H9 (cell line): ENCODE data around the gene ZFYVE28. TPM values are rescaled to one million over a fixed set of nuclear protein-coding genes. Genes with fewer than 3 reads are reported as not detected.

ENCODE experiments used
- DNase-seq: peaks from one replicate; pipeline ENCODE4 v3.0.0-alpha.2; 2017
- H2AFZ ChIP-seq: one replicate; pipeline ENCODE4 v1.6.1; 2013; ENCODE audit warnings: mild to moderate bottlenecking, low read length, control low read depth, moderate library complexity
- H2AK5ac ChIP-seq: 2 replicates; pipeline ENCODE4 v1.6.1; 2013; ENCODE audit warnings: low read length, control low read depth, mixed read lengths; ENCODE audit not compliant: insufficient read length
- H2BK120ac ChIP-seq: one replicate; pipeline ENCODE4 v1.6.1; 2013; ENCODE audit warnings: low read depth, mild to moderate bottlenecking, low read length, control low read depth, inconsistent platforms; ENCODE audit not compliant: poor library complexity, severe bottlenecking
- H2BK12ac ChIP-seq: 2 replicates; pipeline ENCODE4 v1.6.1; 2013; ENCODE audit warnings: low read length, control low read depth, mixed read lengths, low read depth; ENCODE audit not compliant: insufficient read length
- H2BK15ac ChIP-seq: 2 replicates; pipeline ENCODE4 v1.6.1; 2013; ENCODE audit warnings: low read depth, low read length, control low read depth
- H2BK20ac ChIP-seq: one replicate; pipeline ENCODE4 v1.6.1; 2013; ENCODE audit warnings: low read depth, mild to moderate bottlenecking, low read length, control low read depth, inconsistent platforms; ENCODE audit not compliant: poor library complexity, severe bottlenecking
- H2BK5ac ChIP-seq: 2 replicates; pipeline ENCODE4 v1.6.1; 2013; ENCODE audit warnings: low read length, control low read depth, mixed read lengths; ENCODE audit not compliant: insufficient read length
- H3K14ac ChIP-seq: 2 replicates; pipeline ENCODE4 v1.6.1; 2013; ENCODE audit warnings: low read length, control low read depth; ENCODE audit not compliant: insufficient read depth
- H3K18ac ChIP-seq: 2 replicates; pipeline ENCODE4 v1.6.1; 2013; ENCODE audit warnings: low read depth, mild to moderate bottlenecking, mixed read lengths, low read length, control low read depth; ENCODE audit not compliant: insufficient read length
- H3K23ac ChIP-seq: 2 replicates; pipeline ENCODE4 v1.6.1; 2013; ENCODE audit warnings: low read length, control low read depth, mixed read lengths, low read depth; ENCODE audit not compliant: insufficient read length
- H3K23me2 ChIP-seq: 2 replicates; pipeline ENCODE4 v1.6.1; 2013; ENCODE audit warnings: low read depth, mild to moderate bottlenecking, mixed read lengths, low read length, control low read depth; ENCODE audit not compliant: insufficient read length, poor library complexity, severe bottlenecking
- H3K27ac ChIP-seq: 2 replicates; pipeline ENCODE4 v1.5.1; 2013; ENCODE audit warnings: low read length, control low read depth, mixed read lengths, low read depth; ENCODE audit not compliant: insufficient read length
- H3K27me3 ChIP-seq: 2 replicates; pipeline ENCODE4 v1.6.1; 2013; ENCODE audit warnings: low read length, control low read depth, inconsistent platforms; ENCODE audit not compliant: insufficient read depth
- H3K4ac ChIP-seq: 2 replicates; pipeline ENCODE4 v1.6.1; 2013; ENCODE audit warnings: low read depth, mild to moderate bottlenecking, control low read depth, inconsistent platforms, low read length, moderate library complexity
- H3K4me1 ChIP-seq: 2 replicates; pipeline ENCODE4 v1.6.1; 2013; ENCODE audit warnings: low read length, control low read depth, inconsistent platforms; ENCODE audit not compliant: insufficient read depth
- H3K4me2 ChIP-seq: 2 replicates; pipeline ENCODE4 v1.6.1; 2013; ENCODE audit warnings: low read length, control low read depth, mixed read lengths; ENCODE audit not compliant: insufficient read length, insufficient read depth
- H3K56ac ChIP-seq: 2 replicates; pipeline ENCODE4 v1.6.1; 2013; ENCODE audit warnings: low read depth, mild to moderate bottlenecking, mixed read lengths, low read length, control low read depth; ENCODE audit not compliant: insufficient read length
- H3K79me1 ChIP-seq: 2 replicates; pipeline ENCODE4 v1.6.1; 2013; ENCODE audit warnings: low read depth, mild to moderate bottlenecking, moderate library complexity, low read length, control low read depth, inconsistent platforms; ENCODE audit not compliant: insufficient read depth, poor library complexity, severe bottlenecking
- H3K79me2 ChIP-seq: 2 replicates; pipeline ENCODE4 v1.6.1; 2013; ENCODE audit warnings: low read length, control low read depth, inconsistent platforms; ENCODE audit not compliant: insufficient read depth
- H3K9ac ChIP-seq: 2 replicates; pipeline ENCODE4 v1.6.1; 2013; ENCODE audit warnings: low read length, control low read depth, mixed read lengths; ENCODE audit not compliant: insufficient read length; ENCODE audit errors: extremely low read depth
- H3K9me3 ChIP-seq: one replicate; pipeline ENCODE4 v1.6.1; 2013; ENCODE audit warnings: low read depth, low read length, inconsistent platforms; ENCODE audit not compliant: control insufficient read depth
- H3T11ph ChIP-seq: one replicate; pipeline ENCODE4 v1.6.1; 2013; ENCODE audit warnings: mild to moderate bottlenecking, low read length, control low read depth, inconsistent platforms
- H4K20me1 ChIP-seq: one replicate; pipeline ENCODE4 v1.6.1; 2013; ENCODE audit not compliant: control insufficient read depth, insufficient read length, insufficient read depth
- H4K5ac ChIP-seq: 2 replicates; pipeline ENCODE4 v1.6.1; 2013; ENCODE audit warnings: low read depth, mild to moderate bottlenecking, mixed read lengths, low read length, control low read depth; ENCODE audit not compliant: insufficient read length
- H4K8ac ChIP-seq: replicated peaks from 2 replicates; pipeline ENCODE4 v1.6.1; 2013; ENCODE audit warnings: low read length, control low read depth, mixed read lengths, low read depth; ENCODE audit not compliant: insufficient read length
- H4K91ac ChIP-seq: 2 replicates; pipeline ENCODE4 v1.6.1; 2013; ENCODE audit warnings: low read depth, mild to moderate bottlenecking, moderate library complexity, mixed read lengths, low read length, control low read depth; ENCODE audit not compliant: insufficient read length
- H3K27ac Mint-ChIP-seq, 3 experiments: 2 replicates in 2 of 3; 3 replicates in 1 of 3; pipeline ENCODE4 v1.8.0; 2020 to 2021; ENCODE audit warnings: mixed read lengths in 3 of 3, mild to moderate bottlenecking in 1 of 3, moderate library complexity in 1 of 3
- H3K27me3 Mint-ChIP-seq: 2 replicates; pipeline ENCODE4 v1.8.0; 2021; ENCODE audit warnings: low read depth, mild to moderate bottlenecking, moderate library complexity, mixed read lengths
- H3K36me3 Mint-ChIP-seq, 3 experiments: 2 replicates in 2 of 3; 3 replicates in 1 of 3; pipeline ENCODE4 v1.8.0; 2020 to 2021; ENCODE audit warnings: low read depth in 3 of 3, mixed read lengths in 3 of 3; ENCODE audit not compliant: insufficient read depth in 1 of 3
- H3K4me1 Mint-ChIP-seq, 2 experiments: 2 replicates each; pipeline ENCODE4 v1.8.0; 2020; ENCODE audit warnings: mixed read lengths in 2 of 2
- H3K4me3 Mint-ChIP-seq, 2 experiments: 2 replicates in 1 of 2; 3 replicates in 1 of 2; pipeline ENCODE4 v1.8.0; 2020 to 2021; ENCODE audit warnings: mild to moderate bottlenecking in 2 of 2, mixed read lengths in 2 of 2, moderate library complexity in 1 of 2
- H3K9me3 Mint-ChIP-seq, 2 experiments: 2 replicates in 1 of 2; 3 replicates in 1 of 2; pipeline ENCODE4 v1.8.0; 2020; ENCODE audit warnings: mild to moderate bottlenecking in 2 of 2, mixed read lengths in 2 of 2, moderate library complexity in 1 of 2
- WGBS: extraction: QIAGEN DNeasy Blood & Tissue Kit; methylation state at CpG from one replicate; pipeline ENCODE4 v1.1.7; 2013; ENCODE audit warnings: missing lambda C conversion rate, low lambda C conversion rate, mixed read lengths; ENCODE audit not compliant: insufficient read length; ENCODE audit errors: extremely low coverage; 5-methylcytosine and 5-hydroxymethylcytosine counted together
- total RNA-seq: library from RNA; stranded (reverse); gene quantifications from 2 replicates; pipeline ENCODE4 v1.2.1, GENCODE V29; 2021
- TF ChIP-seq, protein P1 (sequence below): fragments of 200-600 bp; sonication (generic); conservative IDR thresholded peaks from 3 replicates; pipeline ENCODE4 v1.8.0; 2021; ENCODE audit warnings: antibody characterized with exemption, mild to moderate bottlenecking

The ZFYVE28 gene
- total RNA-seq, 1 experiment from 2014 or later = 0.98 TPM

DNA sequence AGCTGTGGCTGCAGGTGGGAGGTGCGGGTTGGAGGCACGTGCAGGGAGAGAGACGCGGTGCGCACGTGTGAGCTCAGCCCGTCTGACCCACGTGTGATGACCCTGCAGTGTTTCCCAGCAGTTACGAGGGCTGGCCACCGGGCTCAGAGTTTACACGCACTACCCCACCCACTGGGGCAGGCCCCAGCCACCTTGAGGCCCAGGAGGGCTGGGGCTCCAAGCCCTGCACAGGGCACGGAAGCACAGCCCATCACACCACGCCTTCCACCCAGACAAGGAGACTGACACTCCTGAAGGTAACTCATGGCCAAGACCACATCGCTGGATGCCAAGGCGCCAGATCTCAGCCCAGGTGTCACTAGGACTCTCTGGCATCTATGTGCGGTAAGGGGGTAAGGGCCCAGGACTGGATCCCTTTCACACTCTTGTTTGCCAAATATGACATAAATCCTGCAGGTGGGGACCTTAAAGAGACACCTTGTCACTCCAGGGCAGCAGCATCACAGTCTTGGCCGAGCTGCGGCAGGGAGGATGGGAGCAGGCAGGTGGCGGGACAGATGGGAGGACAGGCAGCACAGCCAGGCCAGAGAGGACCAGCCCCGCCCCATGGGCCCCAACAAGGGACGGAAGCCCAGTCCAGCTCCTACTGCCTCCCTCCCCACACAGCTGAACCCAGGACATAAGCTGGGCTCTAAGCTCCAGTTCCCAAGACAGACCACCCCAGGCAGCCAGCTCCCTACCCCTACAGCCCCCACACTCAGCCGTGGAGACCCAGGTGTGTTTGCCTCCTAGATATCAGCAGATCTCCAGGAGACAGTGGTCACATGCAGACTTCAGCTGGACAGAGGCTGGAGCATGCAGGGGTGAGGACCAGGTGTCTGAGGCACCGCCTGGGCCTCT, 56.8 kb downstream of the ZFYVE28 start:
- H2AK5ac ChIP-seq = no peak overlapping the region
- H3K18ac ChIP-seq = no peak overlapping the region
- H3K36me3 Mint-ChIP-seq = no peaks in the 10 kb centered on the region
- no peak overlapping the region; the same call in 1 of the 2 replicates for H3K14ac ChIP-seq
- H4K5ac ChIP-seq = no peak overlapping the region
- H2BK15ac ChIP-seq = no peak overlapping the region
- H3K9ac ChIP-seq = no peak overlapping the region
- H3K56ac ChIP-seq = no peak overlapping the region
- H3K27ac Mint-ChIP-seq = no peak overlapping the region
- H3K4me1 ChIP-seq = no peaks in the 10 kb centered on the region
- no peaks in the 10 kb centered on the region for H4K20me1 ChIP-seq
- TF ChIP-seq, protein P1, sequence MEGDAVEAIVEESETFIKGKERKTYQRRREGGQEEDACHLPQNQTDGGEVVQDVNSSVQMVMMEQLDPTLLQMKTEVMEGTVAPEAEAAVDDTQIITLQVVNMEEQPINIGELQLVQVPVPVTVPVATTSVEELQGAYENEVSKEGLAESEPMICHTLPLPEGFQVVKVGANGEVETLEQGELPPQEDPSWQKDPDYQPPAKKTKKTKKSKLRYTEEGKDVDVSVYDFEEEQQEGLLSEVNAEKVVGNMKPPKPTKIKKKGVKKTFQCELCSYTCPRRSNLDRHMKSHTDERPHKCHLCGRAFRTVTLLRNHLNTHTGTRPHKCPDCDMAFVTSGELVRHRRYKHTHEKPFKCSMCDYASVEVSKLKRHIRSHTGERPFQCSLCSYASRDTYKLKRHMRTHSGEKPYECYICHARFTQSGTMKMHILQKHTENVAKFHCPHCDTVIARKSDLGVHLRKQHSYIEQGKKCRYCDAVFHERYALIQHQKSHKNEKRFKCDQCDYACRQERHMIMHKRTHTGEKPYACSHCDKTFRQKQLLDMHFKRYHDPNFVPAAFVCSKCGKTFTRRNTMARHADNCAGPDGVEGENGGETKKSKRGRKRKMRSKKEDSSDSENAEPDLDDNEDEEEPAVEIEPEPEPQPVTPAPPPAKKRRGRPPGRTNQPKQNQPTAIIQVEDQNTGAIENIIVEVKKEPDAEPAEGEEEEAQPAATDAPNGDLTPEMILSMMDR = no peak
- H3T11ph ChIP-seq = no peak overlapping the region
- no peak overlapping the region for H4K8ac ChIP-seq
- peaks cover 6 to 14% of the 10 kb centered on the region in 2 experiments for H3K4me1 Mint-ChIP-seq
- no peaks in the 10 kb centered on the region; a peak in 1 of 5 replicates for H3K9me3 Mint-ChIP-seq
- H3K4ac ChIP-seq = no peak overlapping the region
- no peak overlapping the region for H3K23ac ChIP-seq
- H2BK12ac ChIP-seq = no peak overlapping the region
- no peaks in the 10 kb centered on the region for H3K79me2 ChIP-seq
- no peak overlapping the region for H2BK5ac ChIP-seq
- no peaks in the 10 kb centered on the region for H3K9me3 ChIP-seq
- H3K4me2 ChIP-seq = no peak overlapping the region
- H3K27me3 ChIP-seq = no peaks in the 10 kb centered on the region
- H2BK120ac ChIP-seq = no peak overlapping the region
- no peak for DNase-seq
- no peak overlapping the region for H4K91ac ChIP-seq
- no peak overlapping the region for H3K27ac ChIP-seq
- no peaks in the 10 kb centered on the region for H3K23me2 ChIP-seq
- no peaks in the 10 kb centered on the region for H3K79me1 ChIP-seq
- H3K4me3 Mint-ChIP-seq = no peak overlapping the region; a peak in 1 of 5 replicates
- WGBS = no CpG with 5 or more reads among the region's 23 CpGs
- peaks cover 5% of the 10 kb centered on the region; the same call in 1 of the 2 replicates for H3K27me3 Mint-ChIP-seq
- no peak overlapping the region for H2BK20ac ChIP-seq
- no peak overlapping the region for H2AFZ ChIP-seq
